ENCODE measurements around the gene CAVIN2.
"Not testable (repeated sequence)": the region's sequence is repeated elsewhere in the genome, so short reads cannot be mapped to it uniquely, and the experiment has no call there.

The CAVIN2 gene

DNA sequence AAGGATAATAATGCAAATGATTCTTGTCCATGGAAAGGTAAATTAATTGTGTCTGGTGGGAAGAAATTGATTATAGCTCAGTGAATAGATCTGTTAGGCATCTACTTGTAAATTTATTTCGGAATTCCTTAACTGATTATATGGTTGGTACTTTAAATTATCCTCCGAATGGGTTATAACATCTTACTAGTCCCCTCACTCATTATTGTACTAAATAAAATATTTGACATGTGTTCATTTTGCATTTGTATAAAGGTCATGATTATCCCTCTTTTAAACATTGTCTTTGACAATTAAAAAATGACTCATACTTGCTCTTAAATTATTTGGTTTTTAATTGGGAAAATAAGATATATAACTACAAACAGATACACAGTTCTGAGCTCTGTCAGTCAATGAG is 47.4 kb downstream of the CAVIN2 start:
- DNase-seq (ENCODE audit: low spot score), result no peak

DNA sequence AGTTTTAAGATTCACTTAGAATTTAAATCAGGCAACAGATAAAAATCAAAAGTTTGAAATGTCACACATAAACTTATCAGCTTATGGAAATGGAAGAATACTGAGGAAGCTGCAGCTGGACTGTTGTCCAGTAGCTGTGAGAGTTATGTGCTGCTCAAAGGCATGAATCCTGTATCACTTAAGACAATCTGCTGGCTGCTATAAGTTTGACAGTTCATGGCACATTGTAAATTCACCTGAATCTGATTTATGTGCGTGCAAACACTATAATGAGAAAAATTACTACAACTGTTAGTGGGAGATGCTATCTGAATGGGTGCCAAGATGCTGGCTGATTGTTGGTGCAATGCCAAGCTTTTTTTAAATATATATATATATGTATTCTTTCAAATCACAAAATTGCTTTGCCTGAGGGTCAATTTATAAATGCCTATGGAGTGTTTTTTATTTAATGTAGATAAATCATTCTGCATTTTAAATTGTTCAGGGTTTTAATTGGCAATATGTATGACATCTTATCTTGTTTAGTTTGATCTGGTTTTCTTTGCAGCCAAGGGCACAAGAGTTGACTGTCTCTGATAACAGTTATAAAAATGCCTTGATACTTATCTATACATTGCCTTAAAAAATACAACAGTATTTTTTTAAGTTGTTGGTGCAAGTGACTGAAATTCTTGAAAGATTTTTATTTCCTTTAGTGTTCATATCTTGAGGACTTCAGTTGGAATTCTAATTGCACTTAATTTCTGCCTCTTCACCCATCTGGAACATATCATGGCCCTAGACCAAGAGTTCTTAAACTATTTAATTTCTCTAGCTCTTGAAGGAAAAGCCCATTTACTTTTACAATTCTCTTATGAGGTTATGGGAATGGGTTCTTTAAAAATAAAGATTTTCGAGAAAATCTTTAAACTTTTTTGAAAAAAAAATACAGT is 48.7 kb downstream of the CAVIN2 start:
- DNase-seq (ENCODE audit: low spot score), result no peak

DNA sequence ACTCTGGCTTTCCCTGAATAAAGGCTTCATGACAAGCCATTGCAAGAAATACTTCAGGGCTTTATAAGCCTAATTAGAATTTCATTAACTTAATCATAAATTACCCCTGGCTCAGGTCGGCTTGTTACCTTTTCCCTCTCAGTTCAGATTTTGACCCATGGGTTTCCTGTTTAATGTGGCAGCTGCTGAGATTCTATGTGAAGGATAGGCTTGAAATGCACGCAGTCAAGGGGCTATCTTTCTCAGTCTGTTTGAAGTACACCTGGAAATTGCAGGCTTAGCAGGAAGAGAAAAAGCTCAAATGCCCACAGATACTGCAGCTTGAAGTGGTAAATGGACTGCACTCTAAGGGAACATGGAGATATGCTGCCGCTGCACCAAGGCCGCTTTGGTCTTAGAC is 49.4 kb downstream of the CAVIN2 start:
- DNase-seq (ENCODE audit: low spot score), result no peak

DNA sequence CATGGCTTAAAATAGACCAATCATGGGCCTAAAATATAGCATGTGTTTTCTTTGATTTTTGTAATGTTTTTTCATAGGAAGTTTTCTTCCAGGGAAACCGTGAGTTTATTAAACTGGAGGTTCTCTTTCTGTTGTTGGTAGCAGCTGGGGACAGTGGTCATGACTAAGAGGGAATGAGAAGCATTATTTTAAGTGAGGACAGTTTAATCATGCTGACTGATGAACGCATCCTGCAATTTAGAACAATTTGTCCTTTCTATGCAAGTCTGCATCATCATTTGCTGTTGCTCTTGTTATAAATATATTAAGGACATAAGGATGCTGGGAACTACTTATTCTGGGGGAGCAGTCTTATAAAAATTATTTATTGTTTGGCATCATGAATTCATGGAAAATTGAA is 51.2 kb downstream of the CAVIN2 start:
- no peak for DNase-seq (ENCODE audit: low spot score)

DNA sequence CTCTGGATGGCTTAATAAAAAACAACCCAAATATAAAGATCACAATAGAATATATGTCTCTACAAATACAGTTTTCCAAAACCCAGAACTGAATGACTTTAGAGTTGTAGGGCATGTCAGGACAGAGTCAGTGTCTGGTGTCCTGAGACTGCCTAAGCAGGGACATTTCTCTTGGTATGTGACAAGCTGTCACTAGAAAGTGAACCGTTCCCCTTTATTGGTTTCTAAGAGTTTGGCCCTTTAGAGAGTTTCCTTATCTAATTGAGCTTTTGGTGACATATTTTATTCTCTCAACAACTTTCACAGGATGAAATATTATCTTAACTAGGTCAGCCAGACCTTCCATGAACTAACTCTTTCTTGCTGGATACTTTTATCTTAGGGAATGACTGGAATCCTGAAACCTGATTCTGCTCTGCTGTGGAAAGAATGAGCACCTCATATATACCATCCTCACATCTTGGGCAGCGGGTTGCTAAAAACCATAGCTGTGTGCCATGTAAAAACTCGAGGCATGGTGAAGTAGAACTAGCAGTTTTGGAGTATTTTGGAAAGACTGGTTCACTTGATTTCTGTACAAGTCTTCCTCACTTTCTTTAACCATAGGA is 54.8 kb downstream of the CAVIN2 start:
- DNase-seq (ENCODE audit: low spot score), result no peak

DNA sequence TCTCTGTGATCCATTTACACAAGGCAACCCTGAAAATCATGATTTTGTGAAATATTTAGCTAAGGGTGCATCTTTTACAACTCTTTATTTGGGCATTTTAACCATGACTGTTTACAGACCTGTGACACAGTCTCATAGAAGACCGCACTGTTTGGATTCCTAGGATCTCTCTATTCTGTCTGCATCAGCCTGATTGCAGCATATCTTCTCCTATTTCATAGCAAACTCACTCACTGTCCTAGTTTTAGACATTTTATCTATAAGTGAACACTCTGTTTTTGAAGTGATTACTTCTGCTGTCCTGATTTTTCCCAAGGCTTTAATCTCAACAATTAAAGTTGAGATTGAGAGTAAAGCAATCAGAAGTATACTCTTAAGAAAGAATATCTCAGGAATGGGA is 56.2 kb downstream of the CAVIN2 start:
- no peak for DNase-seq (ENCODE audit: low spot score)

DNA sequence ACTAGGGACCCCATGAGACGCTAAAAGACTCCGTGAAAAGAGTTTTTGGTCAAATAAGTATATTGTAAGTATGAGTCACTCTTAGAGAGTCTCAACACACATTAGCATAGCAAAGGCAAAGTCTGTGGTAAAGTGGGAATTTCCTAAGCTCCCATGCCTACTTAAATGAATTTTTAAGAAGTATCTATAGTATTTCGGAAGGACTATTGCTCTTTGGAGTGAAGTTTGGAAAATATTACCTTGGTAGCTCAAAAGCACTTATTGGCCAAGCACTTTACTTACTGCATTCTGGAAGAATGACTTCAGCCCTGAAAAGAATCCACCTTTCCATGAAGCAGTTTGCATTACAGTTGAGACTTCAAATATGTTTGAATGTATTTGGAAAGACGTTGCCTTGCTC is 57.1 kb downstream of the CAVIN2 start:
- DNase-seq (ENCODE audit: low spot score), result no peak

DNA sequence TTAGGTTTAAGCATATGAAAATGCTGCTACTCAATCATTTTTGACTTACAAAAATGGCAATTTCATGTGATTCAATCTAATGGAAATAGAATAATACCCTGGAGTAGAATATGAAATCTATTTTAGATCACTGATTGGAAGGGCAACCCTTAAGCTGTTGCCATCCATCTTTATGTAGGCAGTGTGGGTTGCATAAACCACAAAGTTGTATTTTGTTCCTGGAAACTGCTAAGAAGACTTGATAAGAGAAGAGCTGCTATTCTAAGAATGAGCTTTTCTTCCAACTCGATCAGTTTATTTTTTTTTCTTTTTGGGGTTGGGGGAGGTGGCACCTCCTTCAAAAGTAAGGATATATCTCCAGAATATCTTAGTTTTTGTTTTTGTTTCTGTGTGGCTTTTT is 60.2 kb downstream of the CAVIN2 start:
- DNase-seq (ENCODE audit: low spot score), result no peak

DNA sequence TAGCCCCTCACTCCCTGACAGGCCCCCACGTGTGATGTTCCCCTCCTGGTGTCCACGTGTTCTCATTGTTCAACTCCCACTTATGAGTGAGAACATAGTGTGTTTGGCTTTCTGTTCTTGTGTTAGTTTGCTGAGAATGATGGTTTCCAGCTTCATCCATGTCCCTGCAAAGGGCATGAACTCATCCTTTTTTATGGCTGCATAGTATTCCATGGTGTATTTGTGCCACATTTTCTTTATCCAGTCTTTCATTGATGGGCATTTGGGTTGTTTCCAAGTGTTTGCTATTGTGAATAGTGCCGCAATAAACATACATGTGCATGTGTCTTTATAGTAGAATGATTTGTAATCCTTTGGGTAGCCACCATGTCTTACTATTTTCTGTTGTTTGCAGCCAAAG is 61.2 kb downstream of the CAVIN2 start:
- DNase-seq (ENCODE audit: low spot score), result not testable (repeated sequence)
